NOMO-1 treated with DMSO at 0.1 percent for 48 hours (cell line): ENCODE data around the gene IFITM10.
A peak's percentile ranks its signal among the peaks of the same experiment; 100 is the strongest.

Experiments used
- DNase-seq: peaks from one replicate; lab custom pipeline; 2025; ENCODE audit not compliant: unreplicated experiment; lab: John Stamatoyannopoulos, UW

IFITM10 gene

DNA sequence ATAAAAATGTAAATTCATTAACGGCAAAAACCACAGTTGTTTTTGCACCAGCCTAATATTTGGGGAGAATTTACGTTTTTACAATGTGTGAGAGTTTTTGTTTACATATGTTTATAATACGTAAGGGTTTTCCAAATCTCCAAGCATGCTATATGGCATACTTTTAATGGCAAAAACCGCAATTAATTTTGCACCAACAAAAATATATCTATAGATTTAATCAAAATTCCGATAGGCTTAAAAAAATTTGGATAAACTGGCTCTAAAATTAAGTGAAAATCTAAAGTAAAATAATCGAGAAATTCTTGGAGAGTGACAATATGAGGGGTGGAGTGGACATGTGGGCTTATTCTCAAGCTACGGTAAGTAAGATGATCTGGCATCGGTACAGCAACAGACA, 30.6 kb downstream of the IFITM10 start:
- no peak for DNase-seq

- no peak for DNase-seq
Observed at GRCh38 chr11:1718326-1718725, 32.1 kb downstream of the IFITM10 start.

DNA sequence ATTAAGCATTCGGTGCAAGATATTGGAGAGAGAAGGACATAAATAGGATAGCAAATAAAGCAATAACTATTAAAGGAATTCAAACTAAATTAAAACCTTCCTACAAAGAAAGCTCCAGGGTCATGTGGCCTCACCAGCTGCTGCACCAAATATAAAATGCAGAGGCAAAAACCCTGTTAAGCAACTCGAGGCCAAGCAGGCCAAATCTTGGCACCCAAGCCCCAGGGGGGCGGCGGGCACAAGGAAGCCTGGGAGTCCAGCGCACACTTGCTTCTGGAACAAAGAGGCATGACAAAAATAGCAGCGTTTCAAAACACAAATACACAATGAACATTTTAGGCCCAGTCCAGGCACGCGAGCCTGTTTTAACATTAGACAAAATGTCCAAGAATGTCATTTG, 32.6 kb downstream of the IFITM10 start:
- no peak for DNase-seq

GRCh38 chr11:1714908-1715885, 35.2 kb downstream of the IFITM10 start:
- DNase-seq: no peak

GRCh38 chr11:1708716-1709115, 41.7 kb downstream of the IFITM10 start:
- DNase-seq: no peak

DNA sequence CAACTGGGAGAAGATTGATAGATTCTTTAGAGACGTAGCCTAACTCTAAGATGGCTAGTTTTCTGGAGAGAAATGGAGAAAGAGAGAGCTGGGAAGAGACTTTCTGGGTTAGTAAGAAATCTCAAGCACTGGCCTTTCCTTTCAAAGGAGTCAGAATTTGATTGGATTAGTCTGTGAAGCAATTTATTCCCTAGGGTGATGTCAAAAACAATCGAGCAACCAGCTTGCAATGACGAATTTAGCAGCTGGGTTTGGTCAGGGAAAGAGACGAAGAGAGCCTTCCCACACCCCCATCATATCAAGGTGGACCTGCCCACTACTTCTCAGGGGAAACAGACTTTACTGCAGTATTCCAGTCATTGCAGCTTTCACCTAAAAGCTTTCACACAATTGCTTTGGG, 42.6 kb downstream of the IFITM10 start:
- DNase-seq: no peak

DNA sequence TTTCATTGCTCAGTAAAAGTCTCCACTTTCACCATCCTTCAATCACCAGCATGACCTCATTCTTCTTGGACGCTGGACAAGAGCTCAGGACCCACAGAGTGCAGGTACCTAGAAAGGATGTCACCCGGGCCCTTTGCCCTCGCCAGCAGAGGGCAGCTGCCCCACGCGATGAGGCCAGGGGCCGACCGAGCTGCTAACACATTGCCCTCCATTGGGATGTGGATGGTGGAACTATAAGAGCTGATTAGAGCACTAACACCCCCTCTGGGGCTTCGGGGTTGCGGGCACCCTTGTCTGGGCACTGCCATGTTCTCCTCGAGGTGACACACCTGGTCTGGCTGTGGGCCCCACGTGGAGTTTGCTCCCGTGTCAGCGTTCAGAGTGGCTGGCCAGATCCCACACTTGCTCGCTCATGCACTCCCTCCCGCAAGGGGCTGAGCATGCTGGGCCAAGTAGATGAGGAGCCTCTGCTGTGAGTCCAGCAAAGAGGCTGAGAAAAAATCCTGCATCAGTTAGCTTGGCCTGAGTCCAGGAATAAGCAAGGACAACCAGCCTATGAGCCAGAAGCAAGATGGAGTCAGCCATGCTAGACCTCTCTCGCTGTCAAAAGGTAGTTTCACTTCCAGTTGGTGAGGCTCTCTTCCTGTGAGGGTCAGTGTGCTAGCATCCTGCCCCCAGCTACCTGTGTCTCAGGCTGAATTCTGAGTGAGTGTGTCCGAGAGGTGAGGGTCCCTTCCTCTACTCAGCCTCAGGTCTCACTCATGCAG, 43.6 kb downstream of the IFITM10 start:
- peak; percentile 31 for DNase-seq

GRCh38 chr11:1705126-1706052, 45.0 kb downstream of the IFITM10 start:
- no peak for DNase-seq

DNA sequence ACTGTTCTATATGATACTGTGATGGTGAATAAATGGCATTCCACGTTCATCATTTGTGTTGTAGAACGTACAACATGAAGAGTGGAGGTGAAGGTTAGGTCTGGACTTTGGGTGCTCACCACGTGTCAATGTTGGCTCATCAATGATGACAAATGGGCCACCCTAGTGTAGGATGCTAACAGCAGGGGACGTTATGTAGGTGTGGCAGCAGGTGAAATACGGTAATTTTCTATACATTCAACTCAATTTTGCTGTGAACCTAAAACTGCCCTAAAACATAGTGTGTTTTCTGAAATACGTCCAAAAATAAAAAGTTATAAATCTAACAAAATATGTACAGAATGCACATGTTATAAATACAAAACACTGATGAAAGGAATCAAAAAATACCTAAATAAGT, 47.2 kb downstream of the IFITM10 start:
- DNase-seq: no peak

- DNase-seq: no peak
Observed at GRCh38 chr11:1702506-1702905, 47.9 kb downstream of the IFITM10 start.

GRCh38 chr11:1701091-1701807, 49.1 kb downstream of the IFITM10 start:
- no peak for DNase-seq

DNA sequence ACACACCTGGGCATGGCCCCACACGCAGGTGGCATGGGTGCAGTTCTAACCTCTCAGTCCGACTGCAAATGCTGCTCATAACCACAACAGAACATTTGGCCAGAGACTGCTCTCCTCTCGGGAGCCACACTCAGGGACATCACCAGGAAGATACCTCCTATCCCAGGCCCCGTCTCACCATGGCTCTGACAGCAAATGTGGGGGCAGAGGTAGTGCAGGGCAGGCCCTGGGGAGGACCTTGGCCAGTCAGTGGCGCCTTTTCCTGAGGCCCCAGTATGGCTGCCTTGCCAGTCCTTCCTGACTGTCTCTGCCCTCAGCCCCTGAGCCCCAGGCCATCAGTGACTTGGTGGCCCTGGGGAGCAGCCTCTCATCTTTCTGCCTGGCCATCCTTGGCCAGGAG, 50.6 kb downstream of the IFITM10 start:
- no peak for DNase-seq

DNA sequence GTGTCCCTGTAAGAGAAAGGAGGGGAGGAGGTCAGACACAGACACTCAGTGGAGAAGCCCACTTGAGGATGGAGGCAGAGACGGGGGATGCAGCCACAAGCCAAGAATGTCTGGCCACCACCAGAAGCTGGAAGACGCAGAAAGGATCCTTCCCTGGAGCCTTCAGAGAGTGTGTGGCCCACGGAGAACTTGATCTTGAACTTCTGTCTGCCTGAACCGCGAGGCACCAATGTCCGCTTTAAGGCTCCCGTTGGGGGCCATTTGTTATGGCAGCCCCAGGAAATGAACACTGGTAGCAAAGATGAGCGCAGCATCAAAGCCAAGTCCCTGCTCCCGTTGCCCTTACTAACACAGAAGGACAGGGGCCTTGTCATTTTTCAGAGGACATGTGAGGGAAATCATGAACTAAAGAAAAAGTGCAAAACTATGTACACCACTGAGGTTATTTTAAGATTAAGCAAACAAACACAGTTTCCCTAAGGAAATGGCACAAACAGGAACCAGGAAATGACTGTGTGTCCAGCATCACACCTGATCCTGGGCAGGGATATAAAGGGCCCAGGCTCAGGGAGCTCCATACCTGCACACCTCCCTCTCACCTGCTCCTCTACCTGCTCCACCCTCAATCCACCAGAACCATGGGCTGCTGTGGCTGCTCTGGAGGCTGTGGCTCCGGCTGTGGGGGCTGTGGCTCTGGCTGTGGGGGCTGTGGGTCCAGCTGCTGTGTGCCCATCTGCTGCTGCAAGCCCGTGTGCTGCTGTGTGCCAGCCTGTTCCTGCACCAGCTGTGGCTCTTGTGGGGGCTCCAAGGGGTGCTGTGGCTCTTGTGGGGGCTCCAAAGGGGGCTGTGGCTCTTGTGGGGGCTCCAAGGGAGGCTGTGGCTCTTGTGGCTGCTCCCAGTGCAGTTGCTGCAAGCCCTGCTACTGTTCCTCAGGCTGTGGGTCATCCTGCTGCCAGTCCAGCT, 53.5 kb downstream of the IFITM10 start, which contains the start of gene KRTAP5-6:
KRTAP5-6 (plus strand) TSS at position 588 of the 963 bp plus-strand sequence; CDS start at position 639, 51 bp downstream.
- DNase-seq: no peak

DNA sequence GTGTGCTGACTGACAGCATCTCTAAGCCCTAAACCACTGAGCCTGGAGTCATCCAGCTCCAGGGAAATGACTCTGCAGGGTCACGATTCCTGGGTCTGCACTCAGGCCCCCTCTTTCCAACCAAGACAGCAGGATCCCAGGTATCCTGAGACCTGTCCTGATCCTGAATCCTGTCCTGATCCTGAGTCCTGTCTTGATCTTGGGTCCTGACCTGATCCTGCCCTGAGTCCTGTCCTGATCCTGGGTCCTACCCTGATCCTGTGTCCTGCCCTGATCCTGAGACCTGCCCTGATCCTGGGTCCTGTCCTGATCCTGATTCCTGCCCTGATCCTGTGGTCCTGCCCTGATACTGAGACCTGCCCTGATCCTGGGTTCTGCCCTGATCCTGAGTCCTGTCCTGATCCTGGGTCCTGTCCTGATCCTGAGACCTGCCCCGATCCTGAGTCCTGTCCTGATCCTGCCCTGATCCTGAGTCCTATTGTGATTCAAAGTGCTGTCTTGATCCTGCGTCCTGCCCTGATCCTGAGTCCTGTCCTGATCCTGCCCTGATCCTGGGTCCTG, 54.8 kb downstream of the IFITM10 start:
- DNase-seq: no peak

DNA sequence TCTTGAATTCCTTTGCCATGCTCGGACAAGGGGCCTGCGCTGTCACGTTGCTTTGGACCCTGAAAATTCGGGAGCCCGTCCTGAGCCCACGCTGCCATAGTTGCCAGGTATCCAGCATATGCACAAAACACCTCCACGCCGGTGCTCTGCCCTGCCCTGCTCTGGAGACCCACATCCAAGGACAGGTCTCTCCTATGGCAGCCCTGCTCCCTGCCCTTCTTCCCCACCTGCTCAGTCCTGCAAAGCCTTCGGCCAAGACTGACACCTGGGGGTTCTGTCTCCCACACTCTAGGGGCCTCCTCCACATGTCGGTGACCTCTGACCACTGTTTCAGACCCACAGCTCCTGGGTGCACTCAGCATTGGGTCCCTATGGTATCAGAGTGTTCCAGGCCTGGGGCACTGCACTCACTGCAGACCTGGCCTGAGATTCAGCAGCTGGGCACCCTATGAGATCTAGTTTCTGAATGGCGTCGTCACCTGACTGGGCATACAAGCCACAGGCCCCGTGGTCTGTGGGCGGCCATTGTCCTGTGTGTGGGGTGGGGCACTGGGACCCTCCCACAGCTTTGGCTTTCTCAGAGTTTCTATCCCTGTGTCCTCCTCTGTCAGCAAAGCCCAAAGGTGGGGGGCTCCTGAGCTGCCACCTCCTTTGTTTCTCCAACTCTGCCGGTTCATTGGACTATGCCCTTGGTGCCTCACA, 55.4 kb downstream of the IFITM10 start:
- no peak for DNase-seq

DNA sequence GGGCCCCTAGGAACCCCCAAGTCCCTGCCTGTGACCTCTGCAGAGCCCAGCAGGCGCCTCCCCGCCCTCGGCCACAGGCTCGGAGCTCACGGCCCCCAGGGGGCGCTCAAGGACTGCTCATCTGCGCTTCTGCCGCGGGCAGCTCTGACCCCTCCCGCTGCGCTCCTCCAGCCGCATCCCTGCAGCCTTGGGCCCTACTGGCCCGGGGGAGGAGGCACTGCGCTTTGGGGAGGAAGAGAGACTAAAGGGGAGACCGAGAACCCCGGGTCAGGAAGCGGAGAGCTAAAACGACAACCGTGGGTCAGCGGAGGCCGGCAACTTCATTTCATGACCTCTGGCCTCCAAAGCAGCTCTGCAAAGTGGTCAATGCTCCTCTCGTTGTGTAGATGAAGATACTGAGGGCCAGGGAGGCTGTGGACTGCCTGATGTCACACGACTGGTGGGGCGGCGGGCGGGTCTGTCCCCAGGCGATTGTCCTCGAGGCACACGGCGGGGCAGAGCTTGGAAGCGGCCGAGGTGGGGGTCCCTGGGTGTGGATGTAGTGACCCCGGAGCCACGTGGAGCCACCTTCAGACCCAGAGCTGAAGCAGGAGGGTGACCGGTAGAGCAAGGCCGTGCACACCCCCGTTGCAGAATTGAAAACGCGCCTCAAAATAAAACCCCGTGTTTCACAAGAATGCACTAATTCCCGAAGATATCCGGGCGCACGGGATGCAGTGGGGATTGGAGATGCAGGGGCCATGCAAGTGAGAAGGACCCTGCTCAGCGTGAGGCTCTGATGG, 56.1 kb downstream of the IFITM10 start:
- peak; percentile 78 for DNase-seq

DNA sequence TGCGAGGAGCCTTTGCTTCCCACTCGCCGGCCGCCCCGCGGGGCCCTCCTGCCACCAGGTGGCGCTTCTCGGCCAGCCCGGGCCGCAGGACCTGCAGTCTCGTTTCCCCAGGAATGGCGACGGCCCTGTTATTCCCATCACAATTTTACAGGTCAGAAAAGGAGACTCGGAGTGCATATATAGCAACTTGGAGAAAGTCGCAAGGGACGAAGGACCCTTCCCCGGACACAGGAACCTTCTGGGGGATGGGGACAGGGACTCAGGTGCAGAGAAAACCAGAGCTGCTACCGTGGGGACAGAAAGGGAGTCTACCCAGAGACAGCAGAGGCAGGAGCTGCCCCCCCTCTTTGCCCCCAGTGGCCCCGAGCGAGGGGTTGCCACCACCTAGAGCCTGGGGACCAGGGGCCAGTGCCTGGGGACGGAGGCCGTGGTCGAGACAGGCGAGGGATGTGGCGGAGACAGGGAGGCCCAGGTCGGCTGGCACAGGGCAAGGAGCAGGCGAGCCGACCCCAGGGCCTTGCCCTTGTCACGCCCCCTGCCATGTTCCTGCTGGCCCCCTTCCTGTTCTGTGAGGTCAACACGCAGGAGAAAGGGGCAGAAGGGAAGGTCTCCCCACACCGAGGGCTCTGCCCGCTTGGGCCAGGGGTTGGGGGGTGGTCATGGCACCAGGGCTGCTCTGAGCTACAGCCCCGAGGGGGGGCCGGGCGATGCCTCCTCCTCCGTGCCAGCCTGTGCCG, 56.9 kb downstream of the IFITM10 start:
- peak; percentile 31 for DNase-seq
